H1 (cell line): ENCODE results near the gene JUP. TPM values are rescaled to one million over a fixed set of nuclear protein-coding genes. Genes with fewer than 3 reads are reported as not detected.

ENCODE experiments used
- CTCF ChIA-PET: fragments of 300-600 bp; sonication (Branson Sonifier 250); formaldehyde crosslinking; loops from one replicate; lab custom pipeline; 2021; ENCODE audit not compliant: partially characterized antibody; lab: Charles Lee
- POLR2A ChIA-PET: fragments of 300-600 bp; sonication (Branson Sonifier 250); formaldehyde crosslinking; loops from one replicate; lab custom pipeline; 2021; ENCODE audit warnings: inconsistent platforms; ENCODE audit not compliant: partially characterized antibody; lab: Charles Lee
- DNase-seq, 2 experiments: peaks; one replicate each; pipeline versions ENCODE4 v3.0.0 to v3.0.0-alpha.2; 2010 to 2022; ENCODE audit warnings: low spot score in 2 of 2, low read depth in 1 of 2, mixed read lengths in 1 of 2
- FAIRE-seq: peaks from 2 replicates; lab custom pipeline; 2011; peaks lifted over from hg19 to GRCh38; lab: Jason Lieb, UNC
- H2AFZ ChIP-seq: 2 replicates; pipeline ENCODE4 v1.8.1; 2012; ENCODE audit warnings: low read length, inconsistent platforms
- H2AK5ac ChIP-seq: 2 replicates; pipeline ENCODE4 v1.6.1; 2013; ENCODE audit warnings: low read depth, low read length
- H2BK120ac ChIP-seq: replicated peaks from 2 replicates; pipeline ENCODE3; 2013; ENCODE audit warnings: low read depth, low read length, inconsistent platforms
- H2BK12ac ChIP-seq: 2 replicates; pipeline ENCODE4 v1.6.1; 2013; ENCODE audit warnings: low read depth, low read length
- H2BK15ac ChIP-seq: 2 replicates; pipeline ENCODE4 v1.6.1; 2013; ENCODE audit warnings: low read length
- H2BK20ac ChIP-seq: 2 replicates; pipeline ENCODE4 v1.6.1; 2013; ENCODE audit warnings: low read length
- H2BK5ac ChIP-seq: 2 replicates; pipeline ENCODE4 v1.6.1; 2013; ENCODE audit warnings: low read depth, low read length
- H3K14ac ChIP-seq: 2 replicates; pipeline ENCODE4 v1.6.1; 2013; ENCODE audit warnings: inconsistent platforms; ENCODE audit not compliant: insufficient read length
- H3K18ac ChIP-seq: 2 replicates; pipeline ENCODE4 v1.6.1; 2013; ENCODE audit warnings: low read length; ENCODE audit errors: extremely low read depth
- H3K23ac ChIP-seq: 2 replicates; pipeline ENCODE4 v1.6.1; 2013; ENCODE audit warnings: inconsistent platforms; ENCODE audit not compliant: insufficient read length
- H3K23me2 ChIP-seq: 2 replicates; pipeline ENCODE4 v1.6.1; 2013; ENCODE audit warnings: low read depth, low read length
- H3K27ac ChIP-seq: 2 replicates; pipeline ENCODE4 v1.6.1; 2011; ENCODE audit warnings: low read depth, low read length, inconsistent platforms
- H3K27me3 ChIP-seq, 4 experiments: replicated peaks in 1 of 4; 1 replicate in 1 of 4; 2 replicates in 3 of 4; pipeline versions ENCODE4 v1.6.1 to v1.8.1; 2011 to 2013; ENCODE audit warnings: low read length in 3 of 4, mild to moderate bottlenecking in 3 of 4, inconsistent platforms in 2 of 4, mixed read lengths in 2 of 4, moderate library complexity in 1 of 4; ENCODE audit not compliant: control insufficient read depth in 3 of 4, insufficient read depth in 3 of 4; ENCODE audit errors: extremely low read depth in 1 of 4
- H3K36me3 ChIP-seq, 4 experiments: 2 replicates each; pipeline versions ENCODE4 v1.6.1 to v1.8.1; 2011 to 2013; ENCODE audit warnings: mild to moderate bottlenecking in 4 of 4, low read length in 3 of 4, moderate library complexity in 2 of 4, control low read depth in 1 of 4, inconsistent platforms in 1 of 4; ENCODE audit not compliant: insufficient read depth in 4 of 4, control insufficient read depth in 2 of 4
- H3K4ac ChIP-seq: replicated peaks from 2 replicates; pipeline ENCODE3; 2013; ENCODE audit warnings: low read length, low read depth, mixed read lengths, inconsistent platforms; ENCODE audit not compliant: insufficient read length
- H3K4me1 ChIP-seq, 4 experiments: replicated peaks in 1 of 4; 1 replicate in 1 of 4; 2 replicates in 3 of 4; pipeline versions ENCODE4 v1.6.1 to v1.8.1; 2011 to 2013; ENCODE audit warnings: low read length in 3 of 4, inconsistent platforms in 2 of 4, mixed read lengths in 1 of 4; ENCODE audit not compliant: insufficient read depth in 4 of 4, control insufficient read depth in 3 of 4
- H3K4me2 ChIP-seq, 2 experiments: 2 replicates each; pipeline versions ENCODE4 v1.6.1 to v1.8.1; 2011 to 2013; ENCODE audit warnings: low read depth in 2 of 2, low read length in 2 of 2, control low read depth in 1 of 2, inconsistent platforms in 1 of 2, mild to moderate bottlenecking in 1 of 2; ENCODE audit not compliant: insufficient read depth in 1 of 2
- H3K4me3 ChIP-seq, 4 experiments: fragments of 200-600, 300-600 bp in 1 of 4; sonication (generic), shearing (Covaris generic), sonication (Bioruptor Twin) in 1 of 4; 2 replicates each; pipeline versions ENCODE4 v1.5.1 to v1.8.1; 2011 to 2016; ENCODE audit warnings: low read length in 4 of 4, low read depth in 3 of 4, control low read depth in 2 of 4, inconsistent platforms in 2 of 4, mild to moderate bottlenecking in 2 of 4, mixed read lengths in 1 of 4, moderate library complexity in 1 of 4; ENCODE audit not compliant: insufficient read depth in 2 of 4; ENCODE audit errors: extremely low read depth in 1 of 4
- H3K56ac ChIP-seq: replicated peaks from 2 replicates; pipeline ENCODE3; 2013; ENCODE audit warnings: low read depth, mild to moderate bottlenecking, mixed read lengths, low read length, inconsistent platforms; ENCODE audit not compliant: insufficient read length
- H3K79me1 ChIP-seq: 2 replicates; pipeline ENCODE4 v1.6.1; 2013; ENCODE audit warnings: low read depth, low read length, control low read depth
- H3K79me2 ChIP-seq, 2 experiments: 2 replicates each; pipeline versions ENCODE4 v1.6.1 to v1.8.1; 2012 to 2013; ENCODE audit warnings: low read length in 2 of 2, mild to moderate bottlenecking in 2 of 2, inconsistent platforms in 1 of 2; ENCODE audit not compliant: insufficient read depth in 2 of 2, control insufficient read depth in 1 of 2
- H3K9ac ChIP-seq, 4 experiments: replicated peaks in 1 of 4; 1 replicate in 1 of 4; 2 replicates in 3 of 4; pipeline versions ENCODE4 v1.6.1 to v1.8.1; 2011 to 2013; ENCODE audit warnings: low read depth in 3 of 4, low read length in 3 of 4, control low read depth in 2 of 4, mild to moderate bottlenecking in 2 of 4, moderate library complexity in 2 of 4, inconsistent platforms in 1 of 4; ENCODE audit errors: extremely low read depth in 1 of 4
- H3K9me3 ChIP-seq, 2 experiments: 2 replicates each; pipeline versions ENCODE4 v1.6.1 to v1.8.1; 2012 to 2013; ENCODE audit warnings: mild to moderate bottlenecking in 2 of 2, moderate library complexity in 2 of 2, control low read depth in 1 of 2, inconsistent platforms in 1 of 2, low read depth in 1 of 2, low read length in 1 of 2, mixed read lengths in 1 of 2; ENCODE audit not compliant: insufficient read depth in 2 of 2
- H4K20me1 ChIP-seq, 2 experiments: replicated peaks in 1 of 2; 2 replicates each; pipeline versions ENCODE3 to v1.8.1; 2011 to 2013; ENCODE audit warnings: inconsistent platforms in 2 of 2, low read length in 2 of 2, mild to moderate bottlenecking in 1 of 2; ENCODE audit not compliant: insufficient read depth in 2 of 2, control insufficient read depth in 1 of 2
- H4K5ac ChIP-seq: 2 replicates; pipeline ENCODE4 v1.6.1; 2013; ENCODE audit warnings: low read length, low read depth, mixed read lengths, inconsistent platforms; ENCODE audit not compliant: insufficient read length
- H4K8ac ChIP-seq: 2 replicates; pipeline ENCODE4 v1.8.0; 2013; ENCODE audit warnings: mild to moderate bottlenecking, moderate library complexity, low read length, inconsistent platforms; ENCODE audit not compliant: insufficient read depth; ENCODE audit errors: extremely low read depth
- H4K91ac ChIP-seq: replicated peaks from 2 replicates; pipeline ENCODE3; 2013; ENCODE audit warnings: low read length, mixed read lengths, inconsistent platforms; ENCODE audit not compliant: insufficient read length
- ASH2L ChIP-seq: fragments of 200-600, 300-600 bp; sonication (generic); IDR thresholded peaks from one replicate; pipeline ENCODE4 v1.7.1; 2017; ENCODE audit warnings: low read length
- FOSL1 ChIP-seq: IDR thresholded peaks from 2 replicates; pipeline ENCODE4 v1.6.1; 2011; ENCODE audit warnings: mild to moderate bottlenecking, low read depth, low read length, moderate library complexity; ENCODE audit not compliant: insufficient read depth
- RAD21 ChIP-seq, 2 experiments: IDR thresholded peaks in 1 of 2; conservative IDR thresholded peaks in 1 of 2; 2 replicates each; pipeline ENCODE4 v1.6.1; 2011; ENCODE audit warnings: low read depth in 2 of 2, low read length in 2 of 2, improper control_type of control experiment in 1 of 2, inconsistent platforms in 1 of 2, mild to moderate bottlenecking in 1 of 2, moderate library complexity in 1 of 2
- RFX5 ChIP-seq: IDR thresholded peaks from 2 replicates; pipeline ENCODE4 v1.6.1; 2011; ENCODE audit warnings: low read depth, low read length, improper control_type of control experiment, borderline replicate concordance
- TCF12 ChIP-seq: IDR thresholded peaks from 2 replicates; pipeline ENCODE4 v1.6.1; 2011; ENCODE audit warnings: low read depth, mild to moderate bottlenecking, low read length
- YY1 ChIP-seq: IDR thresholded peaks from 2 replicates; pipeline ENCODE4 v1.6.1; 2011; ENCODE audit warnings: low read depth, mild to moderate bottlenecking, low read length
- WGBS, 2 experiments: shearing (Covaris generic) in 1 of 2; methylation state at CpG; one replicate each; pipeline versions ENCODE4 v1.1.6 to v1.1.7; 2013 to 2015; ENCODE audit warnings: low lambda C conversion rate in 2 of 2, mixed read lengths in 2 of 2, inconsistent platforms in 1 of 2, low coverage in 1 of 2, missing lambda C conversion rate in 1 of 2; ENCODE audit not compliant: insufficient replicate concordance in 2 of 2, insufficient coverage in 1 of 2, insufficient read length in 1 of 2; ENCODE audit errors: extremely low coverage in 1 of 2, missing lambda C conversion rate in 1 of 2; 5-methylcytosine and 5-hydroxymethylcytosine counted together
- polyA plus RNA-seq, 7 experiments: library from polyadenylated mRNA; depleted of rRNA in 3 of 7; stranded (reverse) in 5 of 7; unstranded in 2 of 7; fragments of >200 nt in 5 of 7; fragments of 200-250 nt in 2 of 7; gene quantifications; 1 replicate in 5 of 7; 2 replicates in 1 of 7; 4 replicates in 1 of 7; pipeline versions ENCODE4 v1.2.1 to v1.2.3, GENCODE V29; 2011 to 2013; ENCODE audit warnings: missing spikeins in 2 of 7, mixed read lengths in 2 of 7
- total RNA-seq: library from RNA; stranded (reverse); fragmentation: NEBNext Ultra II Directional; extraction: Animal tissue kit (Norgen Biotek cat#: 25700); gene quantifications from 2 replicates; pipeline ENCODE4 v1.2.1, GENCODE V29; 2021
- TF ChIP-seq, protein P1 (sequence below), 3 experiments: IDR thresholded peaks; 1 replicate in 2 of 3; 2 replicates in 1 of 3; pipeline versions ENCODE4 v1.5.1 to v1.6.1; 2011; ENCODE audit warnings: low read length in 3 of 3, mild to moderate bottlenecking in 3 of 3, inconsistent platforms in 2 of 3, low read depth in 1 of 3, moderate library complexity in 1 of 3; ENCODE audit not compliant: insufficient read depth in 1 of 3; ENCODE audit errors: control extremely low read depth in 1 of 3

JUP gene
- total and polyA plus RNA-seq, 2 of the 8 experiments (the other 6 are each of a cell fraction or from before 2014, with no cell fraction given) = 62.8 to 102 TPM

DNA sequence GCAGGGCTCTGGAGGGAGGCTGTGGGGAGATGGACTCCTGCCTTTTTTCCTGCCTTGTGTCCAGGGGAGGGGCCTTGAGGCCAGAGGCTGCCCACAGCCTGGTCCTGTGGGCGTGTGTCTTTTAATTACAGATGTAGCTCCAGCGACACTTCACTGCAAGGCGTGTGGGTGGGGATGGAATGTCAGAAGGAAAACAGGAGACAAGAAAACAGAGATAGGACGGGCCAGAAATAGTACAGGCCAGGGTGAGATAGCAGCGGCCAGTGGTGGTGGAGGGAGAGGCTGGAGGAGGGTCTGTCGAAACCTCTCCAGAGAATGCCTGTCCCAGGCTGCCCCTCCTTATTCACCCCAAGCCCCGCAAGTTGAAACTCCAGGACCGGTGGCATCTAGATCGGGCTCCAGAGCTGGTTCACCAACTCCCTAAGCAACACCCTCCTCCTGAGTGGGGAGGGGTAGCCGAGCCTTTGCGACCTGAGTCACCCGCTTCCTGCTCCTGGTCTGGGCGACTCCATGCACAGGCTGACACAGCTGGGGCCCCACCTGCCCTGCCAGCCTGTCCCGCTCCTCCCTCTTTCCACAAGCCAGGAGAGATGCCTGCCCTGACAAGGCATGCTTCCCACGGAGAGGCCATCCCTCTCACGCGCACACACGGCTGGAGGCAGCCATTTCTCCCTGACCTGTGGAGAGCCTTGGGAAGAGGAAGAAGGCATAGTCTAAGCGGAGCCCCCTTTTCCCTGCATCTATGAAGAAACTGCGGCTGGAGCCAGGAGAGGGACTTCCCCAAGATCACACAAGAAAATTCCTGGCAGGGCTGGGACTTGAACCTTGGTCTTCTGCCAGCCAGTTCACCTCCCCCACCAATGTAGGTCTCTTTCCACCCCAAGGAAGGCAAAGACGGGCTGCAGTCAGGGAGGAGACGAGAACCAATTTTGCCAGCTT lies 6.6 kb upstream of the JUP start:
- Histone ChIP-seq H4K5ac (no peak overlapping the region), H3K27ac (no peak overlapping the region; the same call in 1 of the 2 replicates), H2BK5ac (no peak overlapping the region), H2AFZ (no peak overlapping the region), H3K79me1 (no peaks in the 10 kb centered on the region), H3K4me1 (peaks cover 6 to 19% (median 15%) of the 10 kb centered on the region in 4 experiments), H4K20me1 (no peaks in the 10 kb centered on the region), H3K18ac (peak overlapping the region; percentile 52), H3K56ac (no peak overlapping the region), H3K4me2 (peak overlapping the region; percentile 72 to 79), H4K91ac (no peak overlapping the region), H3K9me3 (no peaks in the 10 kb centered on the region), H3K27me3 (peaks cover 0 to 4% (median 2%) of the 10 kb centered on the region in 4 experiments; a peak in 4 of 7 replicates), H3K79me2 (no peaks in the 10 kb centered on the region), H3K36me3 (no peaks in the 10 kb centered on the region), H3K4ac (no peak overlapping the region), H4K8ac (no peak overlapping the region; the same call in 1 of the 2 replicates), H2BK120ac (no peak overlapping the region), H2BK12ac (no peak overlapping the region), H3K23me2 (no peaks in the 10 kb centered on the region; the same call in 1 of the 2 replicates), H3K23ac (no peak overlapping the region), H2BK20ac (no peak overlapping the region), H2BK15ac (peak overlapping the region; percentile 46; the same call in 1 of the 2 replicates), H3K4me3 (peak overlapping the region in 3 of 4 experiments; percentile 15 to 47 (median 29); a peak in 5 of 8 replicates), H3K9ac (peak overlapping the region in 2 of 4 experiments; percentile 17 to 29; a peak in 5 of 7 replicates), H2AK5ac (no peak overlapping the region), H3K14ac (no peak overlapping the region)
- POLR2A ChIA-PET = interaction anchor here (0.6 to 4.2 kb wide), 11 partner anchors 8 to 107 kb away, joined by 3 to 41 read pairs (median 4); partner anchors contain the start of genes FKBP10, HAP1, JUP and P3H4
- no peak for FAIRE-seq
- CTCF ChIA-PET = interaction anchor here (0.9 to 2.3 kb wide), 10 partner anchors 8 to 58 kb away, joined by 3 to 11 read pairs (median 4); no protein-coding TSS in a partner anchor
- no peak for DNase-seq
- 35% methylated on average over 21 of the region's 22 CpGs; no CpG with 5 or more reads in 1 of the 2 experiments for WGBS, 2 experiments
- no peak for TF ChIP-seq RFX5
- TF ChIP-seq, protein P1, sequence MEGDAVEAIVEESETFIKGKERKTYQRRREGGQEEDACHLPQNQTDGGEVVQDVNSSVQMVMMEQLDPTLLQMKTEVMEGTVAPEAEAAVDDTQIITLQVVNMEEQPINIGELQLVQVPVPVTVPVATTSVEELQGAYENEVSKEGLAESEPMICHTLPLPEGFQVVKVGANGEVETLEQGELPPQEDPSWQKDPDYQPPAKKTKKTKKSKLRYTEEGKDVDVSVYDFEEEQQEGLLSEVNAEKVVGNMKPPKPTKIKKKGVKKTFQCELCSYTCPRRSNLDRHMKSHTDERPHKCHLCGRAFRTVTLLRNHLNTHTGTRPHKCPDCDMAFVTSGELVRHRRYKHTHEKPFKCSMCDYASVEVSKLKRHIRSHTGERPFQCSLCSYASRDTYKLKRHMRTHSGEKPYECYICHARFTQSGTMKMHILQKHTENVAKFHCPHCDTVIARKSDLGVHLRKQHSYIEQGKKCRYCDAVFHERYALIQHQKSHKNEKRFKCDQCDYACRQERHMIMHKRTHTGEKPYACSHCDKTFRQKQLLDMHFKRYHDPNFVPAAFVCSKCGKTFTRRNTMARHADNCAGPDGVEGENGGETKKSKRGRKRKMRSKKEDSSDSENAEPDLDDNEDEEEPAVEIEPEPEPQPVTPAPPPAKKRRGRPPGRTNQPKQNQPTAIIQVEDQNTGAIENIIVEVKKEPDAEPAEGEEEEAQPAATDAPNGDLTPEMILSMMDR (IDR thresholded peaks at IDR 0.05; ENCODE audit: control extremely low read depth in 1 of 3, insufficient read depth in 1 of 3, low read depth in 1 of 3, low read length in 3 of 3) = no peak
- peak; percentile 73 for TF ChIP-seq ASH2L
- no peak for TF ChIP-seq TCF12
- 0 out of 2 replicates have a peak, but pooled peaks have one; percentile 24 for TF ChIP-seq YY1
- no peak for TF ChIP-seq FOSL1
- no peak for TF ChIP-seq RAD21 (IDR thresholded peaks at IDR 0.05 in 1 of 2, conservative IDR thresholded peaks at IDR 0.05 in 1 of 2; ENCODE audit: low read depth in 2 of 2, low read length in 2 of 2)
